HG02642 (cell line): ENCODE results near the gene CAGE1.
"Not testable (repeated sequence)": the region's sequence is repeated elsewhere in the genome, so short reads cannot be mapped to it uniquely, and the experiment has no call there.

ENCODE experiments used
- ATAC-seq: cut with Tn5 transposase; IDR thresholded peaks from one replicate; pipeline ENCODE4 v1.9.1; 2021; ENCODE audit warnings: mild to moderate bottlenecking; ENCODE audit not compliant: unreplicated experiment, poor library complexity

The CAGE1 gene

DNA sequence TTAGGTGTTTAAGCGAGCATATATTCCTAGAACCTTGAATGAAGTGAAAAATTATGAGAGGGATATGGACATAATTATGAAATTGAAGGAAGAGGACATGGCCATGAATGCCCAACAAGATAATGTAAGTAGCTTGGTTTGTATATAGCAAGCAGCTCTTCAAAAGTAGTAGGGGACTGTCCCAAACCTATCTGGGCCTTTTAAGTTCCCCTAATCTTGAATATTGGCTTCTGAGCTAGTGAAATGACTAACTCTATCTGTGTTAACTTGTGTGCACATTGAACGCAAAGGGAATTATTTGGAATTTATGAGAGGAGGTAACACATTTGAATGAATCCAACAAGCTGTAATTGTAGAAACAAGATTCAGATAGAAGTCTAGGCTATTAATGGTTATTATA, 21.8 kb upstream of the CAGE1 start:
- ATAC-seq, result no peak

DNA sequence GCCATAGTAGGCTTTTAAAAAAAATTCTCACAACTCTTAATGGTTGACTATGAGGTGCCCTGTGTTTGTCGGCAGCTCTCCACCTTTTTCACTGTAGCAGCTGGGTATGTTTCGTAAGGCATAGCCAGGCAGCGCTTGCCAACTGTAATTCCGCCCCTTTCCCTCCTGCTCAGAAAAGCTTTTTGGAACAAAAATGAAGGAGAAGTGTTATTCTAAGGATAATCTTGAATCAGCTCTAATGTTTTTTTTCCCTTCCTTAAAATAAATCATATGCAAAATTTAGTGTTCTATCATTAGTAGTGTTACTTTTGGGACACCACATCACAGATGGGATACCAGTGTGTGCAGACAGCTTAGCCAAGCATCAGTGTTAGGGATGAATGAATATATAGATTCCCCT, 21.3 kb upstream of the CAGE1 start:
- no peak for ATAC-seq

DNA sequence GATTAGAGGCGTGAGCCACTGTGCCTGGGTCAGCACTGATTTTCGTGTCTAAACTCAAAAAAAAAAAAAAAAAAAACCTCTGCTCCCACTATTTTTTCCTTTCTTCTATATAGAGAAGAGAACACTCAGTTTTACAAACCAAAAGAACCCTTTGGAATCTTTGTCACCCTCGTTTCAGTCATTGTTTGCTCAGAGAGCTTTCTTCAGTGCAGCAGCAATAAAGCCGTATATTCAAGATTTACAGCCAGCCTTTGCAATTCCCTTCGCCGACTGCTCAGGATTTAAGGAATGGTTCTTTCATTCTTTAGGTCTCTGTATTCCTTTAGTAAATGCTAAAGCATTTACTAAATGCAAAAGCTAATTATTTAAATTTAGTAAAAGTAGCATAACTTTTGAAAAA, 20.2 kb upstream of the CAGE1 start:
- no peak for ATAC-seq

DNA sequence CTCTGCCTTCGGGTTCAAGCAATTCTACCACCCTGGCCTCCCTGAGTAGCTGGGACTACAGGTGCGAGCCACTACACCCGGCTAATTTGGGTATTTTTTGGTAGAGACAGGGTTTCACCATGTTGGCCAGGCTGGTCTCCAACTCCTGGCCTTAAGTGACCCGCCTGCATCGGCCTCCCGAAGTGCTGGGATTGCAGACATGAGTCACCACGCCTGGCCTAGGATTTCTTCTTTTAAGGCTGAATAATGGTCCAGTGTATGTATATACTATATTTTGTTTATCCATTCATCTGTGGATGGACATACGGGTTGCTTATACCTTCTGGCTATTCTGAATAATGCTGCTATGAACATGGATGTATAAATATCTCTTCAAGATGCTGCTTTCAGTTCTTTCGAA, 17.2 kb upstream of the CAGE1 start:
- no peak for ATAC-seq

DNA sequence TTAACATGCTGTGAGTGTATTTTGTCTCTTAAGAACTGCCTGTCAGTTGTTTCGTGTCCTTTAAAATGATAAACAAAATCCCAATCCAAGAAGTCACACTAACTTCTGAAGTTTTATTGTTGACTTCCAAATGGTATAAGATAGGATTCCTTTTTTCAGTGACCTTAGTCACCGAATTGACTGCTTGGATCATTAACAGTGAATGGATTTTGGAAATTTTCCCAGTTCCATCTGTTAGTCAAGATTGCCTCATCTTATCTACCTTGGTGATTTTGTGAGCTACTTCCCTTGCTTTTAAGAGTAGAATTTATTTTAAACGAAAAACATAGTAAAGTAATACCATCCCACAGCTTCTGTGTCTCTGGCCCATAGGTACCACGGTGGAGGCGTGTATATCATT, 15.0 kb upstream of the CAGE1 start:
- ATAC-seq, result no peak

DNA sequence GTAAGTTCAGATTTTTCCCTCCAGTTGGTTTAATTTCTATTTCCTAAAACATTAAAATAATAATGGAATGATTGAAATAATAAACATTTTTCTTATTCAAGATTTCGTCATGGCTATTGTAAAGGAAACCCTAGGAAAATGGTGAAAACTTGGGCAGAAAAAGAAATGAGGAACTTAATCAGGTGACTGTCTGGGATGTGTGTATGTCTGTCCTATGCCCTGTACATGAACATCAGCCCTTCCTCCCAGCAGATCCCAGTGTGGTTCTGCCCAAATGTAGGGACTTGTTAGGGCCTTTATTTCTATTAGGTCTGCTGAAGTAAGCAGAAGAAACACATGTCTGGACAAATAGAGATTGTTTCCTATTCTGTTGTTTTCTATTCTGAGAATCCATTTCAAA, 13.2 kb upstream of the CAGE1 start:
- no peak for ATAC-seq

DNA sequence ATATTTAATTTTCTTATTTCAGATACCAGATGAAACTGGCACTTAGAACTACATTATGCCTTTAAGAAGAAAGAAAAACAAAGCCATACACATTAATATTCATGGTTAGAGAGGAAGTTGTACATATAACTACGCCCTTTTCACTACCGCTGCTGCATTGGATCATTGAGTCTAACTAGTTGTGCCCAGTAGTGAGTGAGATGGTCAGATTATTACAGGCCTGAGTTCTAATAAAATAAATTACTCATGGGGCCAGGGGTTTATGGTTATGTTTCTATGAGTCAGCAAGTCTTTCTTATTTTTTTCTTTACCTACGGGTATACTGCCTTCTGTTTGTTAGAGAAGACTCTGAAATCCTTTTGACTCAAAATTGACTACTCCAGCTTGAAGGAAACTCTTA, 11.5 kb upstream of the CAGE1 start:
- ATAC-seq, result no peak

DNA sequence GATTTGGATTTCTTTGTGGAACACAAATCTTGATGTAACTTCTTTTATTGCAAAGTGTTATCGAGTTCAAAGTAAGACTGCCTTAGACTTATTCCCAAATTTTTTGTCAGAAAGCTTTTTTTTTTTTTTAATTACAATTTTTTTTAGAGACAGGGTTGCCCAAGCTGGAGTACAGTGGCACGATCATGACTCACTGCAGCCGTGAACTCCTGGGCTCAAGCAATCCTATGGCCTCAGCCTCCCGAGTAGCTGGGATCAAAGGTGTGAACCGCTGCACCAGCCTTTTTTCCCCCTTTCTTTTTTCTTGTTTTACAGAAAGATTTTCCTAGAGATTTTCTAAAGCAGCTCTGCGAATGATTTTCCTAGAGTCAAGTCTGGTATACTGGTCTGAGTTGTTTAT, 2.9 kb upstream of the CAGE1 start:
- ATAC-seq, result no peak

DNA sequence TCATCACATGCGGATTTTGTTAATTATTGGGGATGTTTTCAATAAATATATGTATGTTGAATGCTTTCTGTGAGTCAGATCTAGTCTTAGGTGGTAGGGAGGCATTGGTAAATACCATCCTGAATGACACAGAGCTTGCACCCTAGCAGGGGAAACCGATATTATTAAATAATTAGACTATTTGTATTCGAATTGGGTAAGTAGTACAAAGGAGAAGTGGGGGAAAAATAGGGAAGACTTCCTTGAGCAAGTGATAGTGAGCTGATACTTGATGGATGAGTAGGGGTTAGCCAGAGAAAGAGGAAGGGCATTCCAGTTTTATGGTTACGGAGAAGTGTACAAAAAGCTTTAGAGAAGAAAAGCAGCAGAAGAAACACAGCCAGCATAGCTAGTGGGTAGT, 1.6 kb upstream of the CAGE1 start:
- no peak for ATAC-seq

DNA sequence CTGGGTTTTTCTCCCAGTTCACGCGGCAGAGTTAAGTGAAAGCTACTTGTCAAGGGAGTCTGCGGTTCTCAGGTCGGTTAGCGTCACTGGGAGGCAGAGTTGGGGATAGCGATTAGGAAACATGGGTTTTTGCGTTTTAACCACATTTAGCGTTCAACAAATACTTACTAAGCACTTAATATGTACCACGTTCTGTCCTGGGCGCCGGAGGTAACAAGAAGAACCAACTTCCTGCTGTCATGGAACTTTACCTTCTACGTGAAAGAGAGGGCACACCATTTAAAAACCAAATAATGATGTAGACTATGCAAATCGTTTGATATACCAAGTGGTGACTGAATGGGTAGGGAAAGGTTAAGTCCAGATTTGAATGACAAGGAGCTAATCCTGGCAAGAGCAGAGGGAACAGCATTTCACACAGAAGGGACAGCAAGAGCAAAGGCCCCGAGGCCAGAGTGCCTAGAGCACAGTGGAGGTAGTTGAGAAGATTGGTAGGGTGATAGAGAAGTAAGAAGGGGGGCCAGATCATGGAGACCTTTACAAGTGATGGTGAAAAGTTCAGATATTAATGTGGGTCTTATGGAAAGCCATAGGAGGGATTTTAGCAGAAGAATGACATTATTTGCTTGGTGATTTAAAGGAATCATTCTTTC, 810 bp upstream of the CAGE1 start:
- peak; percentile 8 for ATAC-seq

DNA sequence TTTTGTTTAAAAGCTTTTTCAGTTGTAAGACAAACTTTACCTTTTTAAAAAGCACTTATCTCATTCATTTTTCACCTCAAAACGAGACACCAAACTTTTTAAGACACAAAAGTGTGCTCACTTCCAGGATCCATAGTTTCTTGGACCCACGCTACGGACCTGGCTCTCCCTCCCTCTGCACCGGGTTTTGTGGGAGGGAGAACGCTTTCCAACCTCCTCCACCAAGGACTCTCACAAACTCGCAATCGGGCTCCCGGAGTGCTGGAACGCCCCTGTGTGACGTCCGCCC, 436 bp downstream of the CAGE1 start:
- no peak for ATAC-seq

DNA sequence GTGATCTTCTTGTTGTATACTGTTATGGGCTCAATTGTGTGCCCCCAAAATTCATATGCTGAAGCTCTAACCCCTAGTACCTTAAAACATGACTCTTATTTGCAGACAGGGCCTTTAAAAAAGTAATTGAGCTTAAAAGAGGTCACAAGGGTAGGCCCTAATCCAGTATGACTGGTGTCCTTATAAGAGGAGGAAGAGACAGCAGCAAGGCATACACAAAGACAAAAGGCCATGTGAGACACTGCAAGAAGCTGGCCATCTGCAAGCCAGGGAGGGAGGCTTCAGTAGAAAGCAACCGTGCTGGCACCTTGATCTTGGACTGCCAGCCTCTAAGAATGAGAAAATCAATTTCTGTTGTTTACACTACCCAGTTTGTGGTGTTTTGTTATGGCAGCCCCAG, 8.4 kb downstream of the CAGE1 start:
- ATAC-seq, result no peak

DNA sequence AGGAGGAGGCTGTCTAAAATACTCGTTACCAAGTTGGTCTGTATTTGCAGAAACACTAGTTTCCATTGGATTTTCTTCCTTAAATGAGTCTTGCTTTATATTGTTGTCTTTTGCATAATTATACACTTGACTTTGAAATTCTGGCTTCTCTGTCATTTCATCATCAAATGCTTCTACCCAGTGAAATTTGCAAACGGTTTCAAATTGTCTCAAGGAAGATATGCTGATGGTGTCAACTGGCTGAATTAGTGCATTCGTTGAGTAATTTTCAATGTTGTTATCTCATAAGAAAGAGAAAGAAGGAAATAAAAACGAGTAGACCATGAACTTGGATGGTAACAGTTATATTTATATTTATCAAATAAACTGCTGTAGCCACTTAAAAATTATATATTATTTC, 10.8 kb downstream of the CAGE1 start:
- no peak for ATAC-seq

DNA sequence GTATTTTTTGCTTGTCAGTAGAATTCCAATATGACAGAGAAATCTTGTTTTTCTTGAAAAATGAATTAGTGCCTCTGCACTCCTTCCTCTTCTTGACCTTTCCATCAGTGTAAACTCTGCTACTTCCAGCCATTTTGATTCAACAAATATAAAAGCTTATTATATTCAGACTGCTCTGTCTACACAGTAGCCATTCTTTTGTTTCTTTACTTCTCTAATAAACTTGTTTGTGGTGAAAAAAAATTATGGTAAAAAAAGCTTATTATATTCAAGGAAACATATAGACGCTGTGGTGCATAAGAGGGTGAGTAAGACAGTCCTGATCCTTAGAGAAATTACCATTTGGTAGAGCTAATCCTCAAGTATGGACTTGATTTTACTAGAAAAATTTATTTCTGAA, 11.6 kb downstream of the CAGE1 start:
- no peak for ATAC-seq

DNA sequence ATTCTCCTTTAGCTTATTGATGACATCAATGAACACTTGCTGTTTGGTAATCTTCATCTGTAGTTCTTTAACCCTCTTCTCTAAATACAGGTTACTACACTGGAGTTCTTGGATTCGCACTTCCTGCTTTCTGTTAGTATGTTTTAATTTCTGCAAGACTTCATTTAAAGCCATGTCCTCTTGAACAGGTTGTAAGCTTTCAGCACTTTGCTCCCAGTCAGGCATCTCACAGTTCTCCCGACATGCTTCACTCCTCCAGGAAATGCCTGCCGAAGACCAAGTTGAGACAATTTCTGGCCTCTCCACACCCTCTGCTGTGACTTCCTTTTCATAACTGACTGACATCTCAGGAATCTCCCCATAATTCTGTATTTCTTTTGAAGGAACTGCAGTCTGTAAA, 15.8 kb downstream of the CAGE1 start:
- no peak for ATAC-seq

DNA sequence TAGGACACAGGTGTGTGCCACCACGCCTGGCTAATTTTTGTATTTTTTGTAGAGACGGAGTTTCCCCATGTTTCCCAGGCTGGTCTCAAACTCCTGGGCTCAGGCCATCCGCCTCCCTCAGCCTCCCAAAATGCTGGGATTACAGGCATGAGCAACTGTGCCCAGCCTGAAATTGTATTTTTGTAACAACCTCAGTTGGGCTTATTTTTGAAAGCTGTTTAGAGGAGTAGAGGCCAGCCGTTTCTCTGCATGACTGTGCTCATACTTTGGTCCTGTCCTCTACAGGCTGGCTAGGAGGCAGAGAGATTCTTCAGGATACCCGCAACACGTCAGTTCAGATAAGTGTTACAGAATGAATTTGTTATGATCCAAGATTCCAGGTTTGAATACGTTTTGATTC, 22.1 kb downstream of the CAGE1 start:
- ATAC-seq, result no peak

DNA sequence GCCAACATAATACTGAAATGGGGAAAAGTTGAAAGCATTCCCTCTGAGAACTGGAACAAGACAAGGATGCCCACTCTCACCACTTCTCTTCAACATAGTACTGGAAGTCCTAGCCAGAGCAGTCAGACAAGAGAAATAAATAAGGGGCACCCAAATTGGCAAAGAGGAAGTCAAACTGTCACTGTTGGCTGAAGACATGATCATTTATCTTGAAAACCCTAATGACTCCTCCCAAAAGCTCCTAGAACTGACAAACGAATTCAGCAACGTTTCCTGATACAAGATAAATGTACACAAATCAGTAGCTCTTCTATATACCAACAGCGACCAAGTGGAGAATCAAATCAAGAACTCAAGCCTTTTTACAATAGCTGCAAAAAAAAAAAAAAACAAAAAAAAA, 37.6 kb downstream of the CAGE1 start:
- not testable (repeated sequence) for ATAC-seq

DNA sequence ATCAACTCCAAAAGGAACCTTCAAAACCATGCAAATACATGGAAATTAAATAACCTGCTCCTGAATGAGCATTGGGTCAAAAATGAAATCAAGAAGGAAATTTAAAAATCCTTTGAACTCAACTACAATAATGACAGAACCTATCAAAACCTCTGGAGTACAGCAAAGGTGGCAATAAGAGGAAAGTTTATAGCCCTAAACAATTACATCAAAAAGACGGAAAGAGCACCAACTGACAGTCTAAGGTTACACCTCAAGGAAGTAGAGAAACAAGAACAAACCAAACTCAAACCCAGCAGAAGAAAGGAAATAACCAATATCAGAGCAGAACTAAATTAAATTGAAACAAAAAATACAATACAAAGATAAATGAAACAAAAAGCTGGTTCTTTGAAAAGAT, 39.0 kb downstream of the CAGE1 start:
- ATAC-seq, result not testable (repeated sequence)

DNA sequence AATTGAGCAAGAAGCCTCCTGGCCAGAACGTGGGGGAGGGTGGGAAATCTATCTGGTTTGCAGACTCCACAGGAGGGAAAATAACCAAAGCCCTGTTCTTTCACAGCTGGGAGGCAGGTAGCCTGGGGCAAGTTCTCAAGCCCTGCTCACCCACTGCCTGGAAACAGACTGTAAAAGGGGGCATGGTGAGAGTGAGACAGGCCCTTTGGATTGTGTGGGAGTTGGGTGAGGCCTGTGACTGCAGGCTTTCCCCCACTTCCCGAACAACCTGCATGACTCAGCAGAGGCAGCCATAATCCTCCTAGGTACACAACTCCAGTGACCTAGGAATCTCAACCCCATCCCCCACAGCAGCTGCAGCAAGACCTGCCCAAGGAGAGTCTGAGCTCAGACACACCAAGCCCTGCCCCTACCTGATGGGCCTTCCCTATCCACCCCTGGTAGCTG, 42.0 kb downstream of the CAGE1 start:
- ATAC-seq, result not testable (repeated sequence)

DNA sequence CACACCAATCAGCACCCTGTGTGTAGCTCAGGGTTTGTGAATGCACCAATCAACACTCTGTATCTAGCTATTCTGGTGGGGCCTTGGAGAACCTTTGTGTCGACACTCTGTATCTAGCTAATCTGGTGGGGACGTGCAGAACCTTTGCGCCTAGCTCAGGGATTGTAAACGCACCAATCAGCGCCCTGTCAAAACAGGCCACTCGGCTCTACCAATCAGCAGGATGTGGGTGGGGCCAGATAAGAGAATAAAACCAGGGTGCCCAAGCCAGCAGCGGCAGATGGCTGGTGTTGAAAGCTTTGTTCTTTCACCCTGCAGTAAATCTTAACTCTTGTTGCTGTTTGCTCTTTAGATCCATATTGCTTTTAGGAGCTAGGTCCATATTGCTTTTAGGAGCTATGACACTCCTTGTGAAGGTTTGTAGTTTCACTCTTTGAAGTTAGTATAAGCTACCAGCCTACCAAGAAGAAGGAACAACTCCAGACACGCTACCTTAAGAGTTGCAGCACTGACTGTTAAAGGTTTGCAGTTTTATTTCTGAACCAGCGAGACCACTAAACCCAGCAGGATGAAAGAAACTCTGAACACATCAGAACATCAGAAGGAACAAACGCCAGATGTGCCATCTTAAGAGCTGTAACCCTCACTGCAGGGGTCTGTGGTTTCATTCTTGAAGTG, 44.6 kb downstream of the CAGE1 start:
- not testable (repeated sequence) for ATAC-seq

DNA sequence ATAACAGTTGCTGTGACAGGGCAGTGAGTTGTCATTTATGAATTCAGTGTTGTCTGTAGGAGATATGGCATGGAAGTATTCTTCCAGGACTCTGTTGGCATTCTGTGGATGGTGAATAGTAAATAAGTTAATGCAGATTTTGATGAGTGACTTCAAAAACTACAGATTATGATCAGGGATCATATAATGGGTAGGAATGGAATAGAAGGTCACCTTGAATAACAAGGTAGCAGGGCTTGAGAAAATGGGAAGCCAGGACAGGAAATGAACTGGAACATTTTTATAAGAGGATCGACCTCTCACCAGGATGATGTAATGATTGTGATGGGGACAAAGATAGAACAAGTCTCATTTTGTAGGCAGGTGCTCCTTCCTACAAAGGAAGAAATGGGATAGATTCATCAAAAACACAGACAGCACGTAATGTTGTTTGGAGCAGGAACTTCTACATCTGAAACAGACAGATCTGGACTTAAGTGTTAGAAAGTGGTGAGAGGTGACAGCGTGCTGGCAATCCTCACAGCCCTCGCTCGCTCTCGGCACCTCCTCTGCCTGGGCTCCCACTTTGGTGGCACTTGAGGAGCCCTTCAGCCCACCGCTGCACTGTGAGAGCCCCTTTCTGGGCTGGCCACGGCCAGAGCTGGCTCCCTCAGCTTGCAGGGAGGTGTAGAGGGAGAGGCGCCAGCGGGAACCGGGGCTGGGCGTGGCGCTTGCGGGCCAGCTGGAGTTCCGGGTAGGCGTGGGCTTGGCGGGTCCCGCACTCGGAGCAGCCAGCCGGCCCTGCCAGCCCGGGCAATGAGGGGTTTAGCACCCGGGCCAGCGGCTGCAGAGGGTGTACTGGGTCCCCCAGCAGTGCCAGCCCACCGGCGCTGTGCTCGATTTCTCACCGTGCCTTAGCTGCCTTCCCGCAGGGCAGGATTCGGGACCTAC, 45.7 kb downstream of the CAGE1 start:
- ATAC-seq, result no peak
